ENCODE results near the gene MYT1. TPM values are rescaled to one million over a fixed set of nuclear protein-coding genes. Genes with fewer than 3 reads are reported as not detected.

Gene MYT1
- total RNA-seq, 1 donor from 2014 or later, result 2.9 TPM

GRCh38 chr20:64228751-64229506 is 64.7 kb downstream of the MYT1 start:
- peaks cover 7% of the 10 kb centered on the region for H3K27me3 Mint-ChIP-seq
- H3K36me3 Mint-ChIP-seq, result no peaks in the 10 kb centered on the region
- no peak for TF ChIP-seq CTCF (conservative IDR thresholded peaks at IDR 0.05)
- H3K27ac Mint-ChIP-seq, result no peak overlapping the region
- H3K9me3 Mint-ChIP-seq, result no peaks in the 10 kb centered on the region
- no peak overlapping the region for H3K4me3 Mint-ChIP-seq
- peaks cover 8% of the 10 kb centered on the region for H3K4me1 Mint-ChIP-seq (ENCODE audit: unreplicated experiment)
- no peak for DNase-seq (ENCODE audit: extremely low spot score, unreplicated experiment)

GRCh38 chr20:64229507-64230061 is 65.3 kb downstream of the MYT1 start:
- H3K4me3 Mint-ChIP-seq, result no peak overlapping the region
- H3K4me1 Mint-ChIP-seq (ENCODE audit: unreplicated experiment), result peaks cover 2% of the 10 kb centered on the region
- DNase-seq (ENCODE audit: extremely low spot score, unreplicated experiment), result no peak
- H3K36me3 Mint-ChIP-seq, result no peaks in the 10 kb centered on the region
- H3K27me3 Mint-ChIP-seq, result peaks cover 7% of the 10 kb centered on the region
- TF ChIP-seq CTCF (conservative IDR thresholded peaks at IDR 0.05), result no peak
- no peak overlapping the region for H3K27ac Mint-ChIP-seq
- H3K9me3 Mint-ChIP-seq, result no peaks in the 10 kb centered on the region

GRCh38 chr20:64230461-64231145 is 66.4 kb downstream of the MYT1 start:
- no peak for DNase-seq (ENCODE audit: extremely low spot score, unreplicated experiment)
- Mint-ChIP-seq H3K4me1 (ENCODE audit: unreplicated experiment) (no peaks in the 10 kb centered on the region), H3K36me3 (no peaks in the 10 kb centered on the region), H3K9me3 (no peaks in the 10 kb centered on the region), H3K27ac (no peak overlapping the region), H3K27me3 (peaks cover 7% of the 10 kb centered on the region), H3K4me3 (no peak overlapping the region)
- no peak for TF ChIP-seq CTCF (conservative IDR thresholded peaks at IDR 0.05)

- no peaks in the 10 kb centered on the region for H3K9me3 Mint-ChIP-seq
Measured at GRCh38 chr20:64231621-64232550, 67.6 kb downstream of the MYT1 start.

More at GRCh38 chr20:64231621-64232550, 67.6 kb downstream of the MYT1 start:
- Mint-ChIP-seq H3K4me3 (no peak overlapping the region), H3K27ac (no peak overlapping the region), H3K4me1 (ENCODE audit: unreplicated experiment) (no peaks in the 10 kb centered on the region), H3K27me3 (peaks cover 4% of the 10 kb centered on the region), H3K36me3 (no peaks in the 10 kb centered on the region)
- TF ChIP-seq CTCF (conservative IDR thresholded peaks at IDR 0.05), result no peak
- DNase-seq (ENCODE audit: extremely low spot score, unreplicated experiment), result no peak

Measured in type B pancreatic cell (in vitro differentiated cells).